Mesendoderm (in vitro differentiated cells): Measurements from ENCODE around the gene SUPT20H.

Source experiments
- DNase-seq: peaks from one replicate; pipeline ENCODE4 v3.0.0; 2013
- H2AK5ac ChIP-seq: 2 replicates; pipeline ENCODE4 v1.6.1; 2013; ENCODE audit warnings: low read length, inconsistent platforms
- H2BK120ac ChIP-seq: 2 replicates; pipeline ENCODE4 v1.6.1; 2013; ENCODE audit warnings: low read depth, mild to moderate bottlenecking, low read length, moderate library complexity, mixed read lengths
- H2BK15ac ChIP-seq: replicated peaks from 2 replicates; pipeline ENCODE4 v1.6.1; 2013; ENCODE audit warnings: low read depth, mild to moderate bottlenecking, moderate library complexity
- H2BK5ac ChIP-seq: 2 replicates; pipeline ENCODE4 v1.6.1; 2013; ENCODE audit warnings: low read length, inconsistent platforms
- H3K18ac ChIP-seq: 2 replicates; pipeline ENCODE4 v1.6.1; 2013; ENCODE audit warnings: mild to moderate bottlenecking, low read length, mixed read lengths
- H3K23ac ChIP-seq: one replicate; pipeline ENCODE4 v1.6.1; 2013; ENCODE audit warnings: low read length
- H3K27ac ChIP-seq: 2 replicates; pipeline ENCODE4 v1.5.1; 2013; ENCODE audit warnings: low read depth, mild to moderate bottlenecking, inconsistent platforms, low read length, moderate library complexity
- H3K27me3 ChIP-seq: 2 replicates; pipeline ENCODE4 v1.6.1; 2013; ENCODE audit warnings: low read length, control low read depth, mild to moderate bottlenecking, inconsistent platforms; ENCODE audit not compliant: insufficient read depth, poor library complexity
- H3K36me3 ChIP-seq: 2 replicates; pipeline ENCODE4 v1.6.1; 2013; ENCODE audit warnings: low read length, inconsistent platforms; ENCODE audit not compliant: control insufficient read depth, insufficient read depth
- H3K4ac ChIP-seq: one replicate; pipeline ENCODE4 v1.6.1; 2013; ENCODE audit warnings: low read depth, mild to moderate bottlenecking, low read length, moderate library complexity
- H3K4me1 ChIP-seq: 2 replicates; pipeline ENCODE4 v1.6.1; 2013; ENCODE audit warnings: low read depth, low read length, inconsistent platforms; ENCODE audit not compliant: control insufficient read depth
- H3K4me2 ChIP-seq: 2 replicates; pipeline ENCODE4 v1.6.1; 2013; ENCODE audit warnings: low read length
- H3K4me3 ChIP-seq: 2 replicates; pipeline ENCODE4 v1.5.1; 2013; ENCODE audit warnings: mild to moderate bottlenecking, low read length
- H3K56ac ChIP-seq: one replicate; pipeline ENCODE4 v1.6.1; 2013; ENCODE audit warnings: low read length
- H3K79me1 ChIP-seq: 2 replicates; pipeline ENCODE4 v1.6.1; 2013; ENCODE audit warnings: low read length, inconsistent platforms
- H3K79me2 ChIP-seq: 2 replicates; pipeline ENCODE4 v1.6.1; 2013; ENCODE audit warnings: mild to moderate bottlenecking, low read length; ENCODE audit not compliant: control insufficient read depth, insufficient read depth
- H3K9ac ChIP-seq: 2 replicates; pipeline ENCODE4 v1.6.1; 2013; ENCODE audit warnings: low read length, inconsistent platforms
- H4K5ac ChIP-seq: one replicate; pipeline ENCODE4 v1.6.1; 2013; ENCODE audit warnings: low read length
- H4K8ac ChIP-seq: one replicate; pipeline ENCODE4 v1.6.1; 2013; ENCODE audit warnings: low read depth, mild to moderate bottlenecking, control low read depth, low read length, moderate library complexity
- WGBS: extraction: QIAGEN DNeasy Blood & Tissue Kit; methylation state at CpG from one replicate; pipeline ENCODE4 v1.1.7; 2013; ENCODE audit warnings: low lambda C conversion rate, missing lambda C conversion rate; ENCODE audit not compliant: insufficient coverage; ENCODE audit errors: extremely low coverage; 5-methylcytosine and 5-hydroxymethylcytosine counted together

Gene SUPT20H

DNA sequence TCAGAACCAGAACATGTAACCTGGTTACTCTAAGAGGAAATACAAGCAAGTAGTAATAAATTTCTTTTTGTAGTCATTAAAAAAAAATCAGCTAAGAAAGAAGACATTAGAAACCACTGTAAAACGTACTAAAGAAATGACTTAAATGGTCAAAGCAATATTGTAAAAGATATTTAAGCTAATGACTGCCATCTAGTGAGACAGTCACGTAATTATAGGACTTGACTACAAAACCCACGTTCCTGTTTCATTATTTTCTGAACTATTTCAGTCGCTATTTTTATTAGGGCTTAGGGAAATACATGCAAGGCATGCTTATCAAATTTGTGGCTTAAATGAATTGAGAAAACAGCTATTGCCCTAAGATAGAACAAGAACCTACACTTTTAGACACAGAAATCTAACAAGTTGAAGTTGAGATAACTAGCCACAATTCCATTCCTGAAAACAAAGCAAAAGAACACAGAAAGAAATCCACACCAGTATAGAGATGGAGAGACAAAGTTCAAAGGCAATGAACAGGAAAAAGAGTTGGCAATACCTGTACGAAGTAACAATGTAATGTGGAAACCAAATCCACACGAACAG, 78.2 kb downstream of the SUPT20H start:
- no peak overlapping the region for H3K18ac ChIP-seq
- no peak overlapping the region for H3K4me3 ChIP-seq
- no peak overlapping the region for H4K5ac ChIP-seq
- H2BK120ac ChIP-seq, result no peak overlapping the region
- H2BK5ac ChIP-seq, result no peak overlapping the region
- no peaks in the 10 kb centered on the region for H3K4me1 ChIP-seq
- H3K4me2 ChIP-seq, result no peak overlapping the region
- no peak overlapping the region for H4K8ac ChIP-seq
- no peaks in the 10 kb centered on the region for H3K27me3 ChIP-seq
- H3K36me3 ChIP-seq, result peaks cover 2% of the 10 kb centered on the region
- H2BK15ac ChIP-seq, result no peak overlapping the region
- H3K4ac ChIP-seq, result no peak overlapping the region
- no peaks in the 10 kb centered on the region for H3K79me1 ChIP-seq
- H3K9ac ChIP-seq, result no peak overlapping the region
- no peak overlapping the region for H3K56ac ChIP-seq
- H3K27ac ChIP-seq, result no peak overlapping the region
- no peak overlapping the region for H3K23ac ChIP-seq
- no peaks in the 10 kb centered on the region for H3K79me2 ChIP-seq
- peak; percentile 44 for DNase-seq
- H2AK5ac ChIP-seq, result no peak overlapping the region
- no CpG with 5 or more reads among the region's 6 CpGs for whole genome bisulfite sequencing

DNA sequence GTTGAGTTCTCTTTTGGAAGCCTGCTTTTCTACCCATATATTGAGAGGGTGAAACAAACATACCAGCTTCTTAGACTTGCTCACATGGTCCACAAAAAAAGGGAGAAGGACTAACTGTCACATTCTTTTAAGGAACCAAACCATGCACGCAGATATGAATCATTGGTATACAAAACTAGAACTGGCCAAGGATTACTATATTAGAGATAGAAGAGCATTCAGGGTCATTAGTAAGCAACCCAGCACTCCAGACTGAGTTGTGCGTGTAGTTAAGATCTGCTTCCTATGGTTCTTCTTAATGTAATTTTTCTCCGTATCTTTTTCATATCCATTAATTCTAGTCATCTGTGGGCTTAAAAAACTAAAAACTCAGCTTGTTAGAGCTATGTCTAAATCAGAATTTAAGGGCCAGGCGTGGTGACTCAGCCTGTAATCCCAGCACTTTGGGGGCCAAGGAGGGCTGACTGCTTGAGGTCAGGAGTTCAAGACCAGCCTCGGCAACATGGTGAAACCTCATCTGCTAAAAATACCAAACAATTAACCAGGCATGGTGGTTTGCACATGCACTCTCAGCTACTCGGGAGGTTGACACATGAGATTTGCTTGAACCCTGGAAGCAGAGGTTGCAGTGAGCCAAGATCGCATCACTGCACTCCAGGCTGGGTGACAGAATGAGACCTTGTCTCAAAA, 80.0 kb downstream of the SUPT20H start:
- no peak overlapping the region for H3K4me3 ChIP-seq
- H4K5ac ChIP-seq, result no peak overlapping the region
- no peak overlapping the region for H4K8ac ChIP-seq
- no peak overlapping the region for H2BK120ac ChIP-seq
- no peaks in the 10 kb centered on the region for H3K27me3 ChIP-seq
- H3K4me2 ChIP-seq, result no peak overlapping the region
- H3K9ac ChIP-seq, result no peak overlapping the region
- H3K79me2 ChIP-seq, result no peaks in the 10 kb centered on the region
- WGBS, result no CpG with 5 or more reads among the region's 7 CpGs
- H3K56ac ChIP-seq, result no peak overlapping the region
- H2AK5ac ChIP-seq, result no peak overlapping the region
- no peak overlapping the region for H3K18ac ChIP-seq
- H3K4me1 ChIP-seq, result no peaks in the 10 kb centered on the region
- DNase-seq, result no peak
- no peak overlapping the region for H2BK15ac ChIP-seq
- no peaks in the 10 kb centered on the region for H3K79me1 ChIP-seq
- H2BK5ac ChIP-seq, result no peak overlapping the region
- no peak overlapping the region for H3K27ac ChIP-seq
- H3K23ac ChIP-seq, result no peak overlapping the region
- no peak overlapping the region for H3K4ac ChIP-seq
- H3K36me3 ChIP-seq, result no peaks in the 10 kb centered on the region

DNA sequence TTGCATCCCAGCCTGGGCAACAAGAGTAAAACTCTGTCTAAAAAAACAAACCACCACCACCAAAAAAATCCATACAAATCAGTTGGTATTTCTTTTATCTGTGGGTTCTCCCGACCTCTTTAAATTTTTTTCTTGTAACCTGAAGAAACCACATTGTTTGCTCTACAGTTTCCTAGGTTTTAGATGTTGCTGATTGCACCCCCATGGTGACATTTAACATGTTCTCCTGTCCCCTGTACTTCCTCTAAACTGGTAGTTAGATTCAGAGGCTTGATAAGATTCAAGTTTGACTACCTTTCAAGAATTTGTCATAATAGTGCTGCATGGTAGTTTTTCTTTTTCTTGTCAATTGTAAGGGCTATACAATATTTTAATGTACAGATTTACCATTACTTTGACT, 84.3 kb downstream of the SUPT20H start:
- H3K9ac ChIP-seq, result no peak overlapping the region
- H3K56ac ChIP-seq, result no peak overlapping the region
- WGBS, result no CpG with 5 or more reads among the region's 1 CpG
- no peak overlapping the region for H2BK120ac ChIP-seq
- H3K23ac ChIP-seq, result no peak overlapping the region
- no peak overlapping the region for H3K4ac ChIP-seq
- H3K27ac ChIP-seq, result no peak overlapping the region
- no peak overlapping the region for H4K8ac ChIP-seq
- H4K5ac ChIP-seq, result no peak overlapping the region
- H3K36me3 ChIP-seq, result no peaks in the 10 kb centered on the region
- no peaks in the 10 kb centered on the region for H3K4me1 ChIP-seq
- no peak overlapping the region for H3K4me3 ChIP-seq
- no peak overlapping the region for H2BK5ac ChIP-seq
- no peak overlapping the region for H2AK5ac ChIP-seq
- H3K4me2 ChIP-seq, result no peak overlapping the region
- peak; percentile 45 for DNase-seq
- H2BK15ac ChIP-seq, result no peak overlapping the region
- no peaks in the 10 kb centered on the region for H3K79me2 ChIP-seq
- no peak overlapping the region for H3K18ac ChIP-seq
- no peaks in the 10 kb centered on the region for H3K27me3 ChIP-seq
- no peaks in the 10 kb centered on the region for H3K79me1 ChIP-seq

- H3K4ac ChIP-seq, result no peak overlapping the region
- H3K4me2 ChIP-seq, result no peak overlapping the region
- H3K36me3 ChIP-seq, result no peaks in the 10 kb centered on the region
- no peak overlapping the region for H3K56ac ChIP-seq
- H3K4me3 ChIP-seq, result no peak overlapping the region
- 100% methylated on average over 3 of the region's 5 CpGs for WGBS
- no peaks in the 10 kb centered on the region for H3K79me2 ChIP-seq
- H3K9ac ChIP-seq, result no peak overlapping the region
- H2BK15ac ChIP-seq, result no peak overlapping the region
- no peaks in the 10 kb centered on the region for H3K27me3 ChIP-seq
- H2BK5ac ChIP-seq, result no peak overlapping the region
- no peaks in the 10 kb centered on the region for H3K79me1 ChIP-seq
- H2BK120ac ChIP-seq, result no peak overlapping the region
- H3K23ac ChIP-seq, result no peak overlapping the region
- H3K27ac ChIP-seq, result no peak overlapping the region
- no peak overlapping the region for H2AK5ac ChIP-seq
- no peaks in the 10 kb centered on the region for H3K4me1 ChIP-seq
- no peak for DNase-seq
- no peak overlapping the region for H3K18ac ChIP-seq
- no peak overlapping the region for H4K5ac ChIP-seq
- no peak overlapping the region for H4K8ac ChIP-seq
Measured at GRCh38 chr13:36973621-36974295, 85.7 kb downstream of the SUPT20H start.

DNA sequence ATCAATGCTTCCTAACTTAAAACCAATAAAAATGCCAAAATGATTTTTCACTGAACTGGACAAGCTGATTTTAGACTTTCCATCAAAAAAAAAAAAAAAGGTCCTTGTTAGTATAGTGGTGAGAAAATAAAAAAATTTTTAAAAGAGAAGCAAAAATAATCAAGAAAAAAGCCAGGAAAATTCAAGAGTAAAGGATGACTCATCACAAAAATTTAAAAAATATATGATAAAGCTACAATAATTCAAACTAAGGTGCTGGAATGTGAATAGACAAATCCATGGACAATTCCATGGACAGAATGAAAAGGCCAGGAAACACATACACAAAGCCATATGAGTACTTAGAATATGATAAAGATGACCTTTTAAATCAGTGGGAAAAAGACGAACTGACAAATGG, 86.5 kb downstream of the SUPT20H start:
- no peak overlapping the region for H2BK15ac ChIP-seq
- H3K56ac ChIP-seq, result no peak overlapping the region
- no CpG with 5 or more reads among the region's 1 CpG for WGBS
- no peak overlapping the region for H4K5ac ChIP-seq
- no peaks in the 10 kb centered on the region for H3K79me2 ChIP-seq
- H3K36me3 ChIP-seq, result no peaks in the 10 kb centered on the region
- no peak overlapping the region for H3K4ac ChIP-seq
- H2BK120ac ChIP-seq, result no peak overlapping the region
- H3K18ac ChIP-seq, result no peak overlapping the region
- no peaks in the 10 kb centered on the region for H3K27me3 ChIP-seq
- H3K9ac ChIP-seq, result no peak overlapping the region
- H3K4me2 ChIP-seq, result no peak overlapping the region
- no peaks in the 10 kb centered on the region for H3K79me1 ChIP-seq
- no peak overlapping the region for H3K27ac ChIP-seq
- H2AK5ac ChIP-seq, result no peak overlapping the region
- DNase-seq, result no peak
- no peak overlapping the region for H3K23ac ChIP-seq
- H4K8ac ChIP-seq, result no peak overlapping the region
- no peak overlapping the region for H2BK5ac ChIP-seq
- H3K4me1 ChIP-seq, result no peaks in the 10 kb centered on the region
- no peak overlapping the region for H3K4me3 ChIP-seq
